ENCODE results near the gene RBMS3. TPM values are rescaled to one million over a fixed set of nuclear protein-coding genes. Genes with fewer than 3 reads are reported as not detected.

RBMS3 gene
- total and polyA plus RNA-seq, 9 donors, result 11.6 to 79.2 (median 63.1) TPM

DNA sequence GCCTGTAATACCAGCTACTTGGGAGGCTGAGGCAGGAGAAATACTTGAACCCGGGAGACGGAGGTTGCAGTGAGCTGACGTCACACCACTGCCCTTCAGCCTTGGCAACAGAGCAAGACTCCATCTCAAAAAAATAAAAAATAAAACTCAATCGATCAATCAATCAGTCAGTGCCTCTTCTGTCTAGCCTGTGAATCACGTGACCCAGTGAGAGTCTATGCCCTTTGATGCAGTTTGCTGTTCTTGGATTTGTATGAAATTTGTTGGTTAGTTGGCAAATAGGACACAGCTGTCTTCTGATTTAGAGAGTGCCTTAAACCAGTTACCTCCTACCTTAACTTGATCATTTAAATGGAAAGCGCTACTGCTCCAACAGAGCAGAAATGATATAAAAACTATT is 3.6 kb upstream of the RBMS3 start:
- H3K27ac ChIP-seq, result no peak overlapping the region
- DNase-seq, result no peak
- no peaks in the 10 kb centered on the region for H3K9me3 ChIP-seq
- no peak overlapping the region for H3K4me3 ChIP-seq
- TF ChIP-seq EP300 (IDR thresholded peaks at IDR 0.05) (no peak), POLR2A (IDR thresholded peaks at IDR 0.05) (no peak)
- TF ChIP-seq, protein P1, sequence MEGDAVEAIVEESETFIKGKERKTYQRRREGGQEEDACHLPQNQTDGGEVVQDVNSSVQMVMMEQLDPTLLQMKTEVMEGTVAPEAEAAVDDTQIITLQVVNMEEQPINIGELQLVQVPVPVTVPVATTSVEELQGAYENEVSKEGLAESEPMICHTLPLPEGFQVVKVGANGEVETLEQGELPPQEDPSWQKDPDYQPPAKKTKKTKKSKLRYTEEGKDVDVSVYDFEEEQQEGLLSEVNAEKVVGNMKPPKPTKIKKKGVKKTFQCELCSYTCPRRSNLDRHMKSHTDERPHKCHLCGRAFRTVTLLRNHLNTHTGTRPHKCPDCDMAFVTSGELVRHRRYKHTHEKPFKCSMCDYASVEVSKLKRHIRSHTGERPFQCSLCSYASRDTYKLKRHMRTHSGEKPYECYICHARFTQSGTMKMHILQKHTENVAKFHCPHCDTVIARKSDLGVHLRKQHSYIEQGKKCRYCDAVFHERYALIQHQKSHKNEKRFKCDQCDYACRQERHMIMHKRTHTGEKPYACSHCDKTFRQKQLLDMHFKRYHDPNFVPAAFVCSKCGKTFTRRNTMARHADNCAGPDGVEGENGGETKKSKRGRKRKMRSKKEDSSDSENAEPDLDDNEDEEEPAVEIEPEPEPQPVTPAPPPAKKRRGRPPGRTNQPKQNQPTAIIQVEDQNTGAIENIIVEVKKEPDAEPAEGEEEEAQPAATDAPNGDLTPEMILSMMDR (IDR thresholded peaks at IDR 0.05), result no peak
- no peaks in the 10 kb centered on the region for H3K27me3 ChIP-seq
- intact Hi-C loops (cut with DNase I), result loop anchor here in 1 of 4 donors (10.0 kb wide), 1 partner anchor 478 kb away; no protein-coding TSS in a partner anchor
- peaks cover 4% of the 10 kb centered on the region for H3K4me1 ChIP-seq (ENCODE audit: insufficient read depth)
- no peaks in the 10 kb centered on the region for H3K36me3 ChIP-seq
- WGBS, 3 donors, result 93 to 97% (median 95%) methylated on average over 6 of the region's 6 CpGs

DNA sequence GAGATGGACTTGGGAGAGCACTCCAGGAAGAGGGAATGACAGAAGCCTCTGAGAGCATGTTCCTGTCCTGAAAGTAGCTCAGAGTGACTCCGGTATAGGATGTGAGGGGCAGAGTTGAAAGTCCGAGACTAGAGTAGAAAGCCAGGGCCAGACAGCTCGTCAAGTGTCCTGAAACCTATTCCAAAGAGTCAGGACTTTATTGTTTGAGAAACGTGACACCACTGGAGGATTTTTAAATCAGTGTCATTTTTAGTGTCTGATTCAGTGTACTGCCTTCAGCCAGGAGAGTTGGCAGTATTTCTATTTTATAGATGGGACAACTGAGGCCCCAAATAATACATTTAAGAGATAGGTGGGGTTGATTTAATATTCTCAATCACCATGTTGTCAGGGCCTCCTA is 1.6 kb upstream of the RBMS3 start:
- Histone ChIP-seq H3K27ac (no peak overlapping the region), H3K27me3 (no peaks in the 10 kb centered on the region), H3K4me1 (ENCODE audit: insufficient read depth) (peaks cover 4% of the 10 kb centered on the region), H3K9me3 (no peaks in the 10 kb centered on the region), H3K36me3 (no peaks in the 10 kb centered on the region), H3K4me3 (no peak overlapping the region)
- WGBS, 3 donors, result 87 to 92% (median 91%) methylated on average over 4 of the region's 4 CpGs
- no peak for TF ChIP-seq POLR2A (IDR thresholded peaks at IDR 0.05)
- no peak for TF ChIP-seq EP300 (IDR thresholded peaks at IDR 0.05)
- TF ChIP-seq, protein P1 (IDR thresholded peaks at IDR 0.05), result no peak
- intact Hi-C loops (cut with DNase I), result loop anchor here in 1 of 4 donors (10.0 kb wide), 1 partner anchor 476 kb away; no protein-coding TSS in a partner anchor
- peak in 1 of 5 donors; percentile 23 for DNase-seq

GRCh38 chr3:29279806-29280205 is 1.1 kb upstream of the RBMS3 start:
- Histone ChIP-seq H3K9me3 (no peaks in the 10 kb centered on the region), H3K4me3 (no peak overlapping the region), H3K27ac (no peak overlapping the region), H3K36me3 (no peaks in the 10 kb centered on the region), H3K27me3 (no peaks in the 10 kb centered on the region), H3K4me1 (ENCODE audit: insufficient read depth) (peaks cover 4% of the 10 kb centered on the region)
- 38 to 49% (median 43%) methylated on average over 8 of the region's 8 CpGs for WGBS, 3 donors
- TF ChIP-seq EP300 (IDR thresholded peaks at IDR 0.05) (no peak), POLR2A (IDR thresholded peaks at IDR 0.05) (no peak)
- TF ChIP-seq, protein P1 (IDR thresholded peaks at IDR 0.05), result no peak
- peak in 4 of 5 donors; percentile 21 to 42 (median 27) for DNase-seq
- intact Hi-C loops (cut with DNase I), result loop anchor here in 2 of 4 donors (5.0 to 10.0 kb wide), 4 partner anchors 52 to 485 kb away; no protein-coding TSS in a partner anchor

- Histone ChIP-seq H3K9me3 (no peaks in the 10 kb centered on the region), H3K36me3 (no peaks in the 10 kb centered on the region), H3K4me1 (ENCODE audit: insufficient read depth) (peaks cover 4% of the 10 kb centered on the region), H3K27me3 (no peaks in the 10 kb centered on the region), H3K27ac (peak overlapping the region; percentile 33 to 79), H3K4me3 (peak overlapping the region; percentile 53)
- no peak for TF ChIP-seq EP300 (IDR thresholded peaks at IDR 0.05)
- no peak for TF ChIP-seq POLR2A (IDR thresholded peaks at IDR 0.05)
- TF ChIP-seq, protein P1 (IDR thresholded peaks at IDR 0.05), result no peak
- 0 to 1% (median 0%) methylated on average over 3 of the region's 3 CpGs for WGBS, 3 donors
- no peak for DNase-seq
- intact Hi-C loops (cut with DNase I), result loop anchor here in 2 of 4 donors (5.0 to 10.0 kb wide), 3 partner anchors 51 to 484 kb away; no protein-coding TSS in a partner anchor
These were observed 148 bp downstream of the RBMS3 start for GRCh38 chr3:29281094-29281343.
